Femur (tissue), 1 donor: Measurements from ENCODE around the gene TH.

Source experiments
- DNase-seq: peaks from one replicate; pipeline ENCODE4 v3.0.0-alpha.2; 2017

Gene TH

DNA sequence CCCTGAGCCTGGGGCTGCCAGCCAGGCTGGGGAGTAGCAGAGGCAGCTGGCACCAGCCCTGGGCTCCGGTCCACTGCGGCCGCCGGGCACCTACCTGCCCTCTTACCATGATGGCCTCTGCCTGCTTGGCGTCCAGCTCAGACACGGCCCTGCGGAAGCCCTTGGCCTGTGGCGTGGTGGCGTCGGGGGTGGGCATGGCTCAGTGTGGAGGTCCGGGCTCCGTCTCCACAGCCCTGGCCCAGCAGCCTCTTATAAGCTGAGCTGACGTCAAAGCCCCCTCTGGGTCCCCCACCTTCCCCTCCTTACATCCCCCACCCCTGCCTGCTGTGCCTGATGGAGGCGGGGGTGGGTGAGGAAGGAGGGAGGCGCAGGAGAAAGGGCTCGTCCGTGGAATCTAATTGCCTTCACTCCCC is at the start of gene TH:
TSS of gene TH (minus strand) at position 225 of the 413 bp plus-strand sequence. CDS start at position 196, 29 bp downstream.
- no peak for DNase-seq

DNA sequence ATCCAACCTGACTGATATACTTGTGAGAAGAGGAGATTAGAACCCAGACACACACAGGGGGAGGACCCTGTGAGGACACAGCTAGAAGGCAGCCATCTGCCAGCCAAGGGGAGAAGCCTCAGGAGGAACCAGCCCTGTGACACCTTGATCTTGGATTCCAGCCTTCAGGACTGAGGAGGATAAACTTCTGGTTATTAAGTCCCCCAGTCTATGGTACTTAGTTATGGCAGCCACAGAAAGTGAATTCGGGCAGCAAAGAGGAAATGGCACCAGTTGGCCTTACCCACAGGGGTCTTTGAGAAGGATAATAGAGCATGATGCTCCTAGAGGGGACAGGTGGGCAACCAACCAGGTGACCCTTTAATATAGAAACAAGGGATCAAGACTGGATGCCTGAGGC is 49.4 kb upstream of the TH start:
- no peak for DNase-seq

DNA sequence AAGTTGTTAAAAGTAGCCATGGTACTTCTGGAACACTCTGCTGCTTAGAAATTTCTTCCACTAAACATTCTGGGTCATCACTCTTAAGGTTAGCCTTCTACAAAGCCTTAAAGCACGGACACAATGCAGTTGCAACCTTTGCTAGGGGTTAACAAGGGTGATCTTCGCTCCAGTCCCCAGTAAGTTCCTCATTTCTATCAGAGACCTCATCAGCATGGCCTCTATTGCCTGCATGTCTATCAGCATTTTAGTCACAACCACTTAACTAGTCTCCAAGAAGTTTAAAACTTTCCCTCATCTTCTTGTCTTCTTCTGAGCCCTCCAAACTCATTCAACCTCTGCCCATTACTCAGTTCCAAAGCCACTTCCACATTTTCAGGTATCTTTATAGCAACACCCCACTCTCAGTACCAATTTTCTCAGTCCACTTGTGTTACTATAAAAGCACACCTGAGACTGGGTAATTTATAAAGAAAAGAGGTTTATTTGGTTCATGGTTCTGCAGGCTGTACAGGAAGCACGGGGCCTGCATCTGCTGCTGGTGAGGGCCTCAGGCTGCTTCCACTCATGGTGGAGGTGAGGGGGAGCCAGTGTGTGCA is 48.7 kb upstream of the TH start:
- DNase-seq = no peak

DNA sequence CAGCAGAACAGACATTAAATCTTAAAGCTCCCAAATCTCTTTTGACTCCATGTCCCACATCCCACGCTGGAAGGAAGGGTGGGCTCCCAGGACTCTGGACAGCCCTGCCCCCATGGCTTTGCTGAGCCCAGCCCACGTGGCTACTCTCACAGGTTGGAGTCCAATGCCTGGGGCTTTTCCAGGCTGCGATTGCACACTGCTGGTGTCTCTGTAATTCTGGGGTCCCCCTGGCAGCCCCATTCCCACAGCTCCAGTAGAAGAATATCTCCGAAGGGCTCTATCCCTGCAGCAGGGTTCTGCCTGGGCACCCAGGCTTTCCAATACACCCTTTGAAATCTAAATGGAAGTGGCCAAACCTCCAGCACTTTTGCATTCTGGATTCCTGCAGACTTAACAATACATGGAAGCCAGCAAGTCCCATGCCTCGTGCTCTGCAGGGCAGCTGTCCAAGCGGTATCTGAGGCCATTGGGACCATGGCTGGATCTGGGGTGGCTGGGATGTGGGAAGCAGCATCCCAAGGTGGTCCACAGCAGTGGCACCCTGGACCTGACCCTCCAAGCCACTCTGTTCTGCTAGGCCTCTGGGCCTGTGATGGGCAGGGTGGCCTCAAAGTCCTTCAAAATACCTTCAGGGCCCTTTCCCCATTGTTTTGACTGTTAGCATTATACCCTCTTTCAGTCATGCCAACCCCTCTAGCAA is 47.9 kb upstream of the TH start:
- no peak for DNase-seq

DNA sequence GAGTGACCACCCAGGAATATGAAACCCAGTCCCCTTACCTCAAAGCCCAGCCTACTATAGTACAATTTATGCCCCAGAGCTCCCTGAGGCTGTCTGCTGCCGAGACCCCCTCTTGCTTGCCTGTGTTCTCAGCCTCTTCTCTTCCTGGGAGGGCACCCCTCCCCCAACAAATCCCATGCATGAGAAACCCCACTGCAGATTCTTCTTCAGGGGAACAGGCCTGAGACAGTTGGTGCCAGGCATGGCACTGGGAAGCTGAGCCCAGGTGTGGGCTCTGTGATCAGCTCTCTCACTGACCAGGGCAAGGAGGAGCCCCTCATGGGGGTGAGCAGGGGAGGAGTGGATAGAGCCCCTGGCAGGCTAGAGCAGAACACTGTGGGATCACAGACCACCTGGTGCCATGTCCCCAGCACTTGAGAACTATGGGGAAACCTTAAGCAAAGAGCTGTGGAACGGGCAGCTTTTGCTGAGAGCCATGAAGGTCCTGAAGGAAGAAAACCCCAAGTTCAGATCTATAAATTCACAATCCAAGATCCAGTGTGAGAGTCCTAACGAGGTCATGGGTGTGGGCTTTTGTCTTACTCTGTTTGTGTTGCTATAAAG is 46.5 kb upstream of the TH start:
- no peak for DNase-seq

DNA sequence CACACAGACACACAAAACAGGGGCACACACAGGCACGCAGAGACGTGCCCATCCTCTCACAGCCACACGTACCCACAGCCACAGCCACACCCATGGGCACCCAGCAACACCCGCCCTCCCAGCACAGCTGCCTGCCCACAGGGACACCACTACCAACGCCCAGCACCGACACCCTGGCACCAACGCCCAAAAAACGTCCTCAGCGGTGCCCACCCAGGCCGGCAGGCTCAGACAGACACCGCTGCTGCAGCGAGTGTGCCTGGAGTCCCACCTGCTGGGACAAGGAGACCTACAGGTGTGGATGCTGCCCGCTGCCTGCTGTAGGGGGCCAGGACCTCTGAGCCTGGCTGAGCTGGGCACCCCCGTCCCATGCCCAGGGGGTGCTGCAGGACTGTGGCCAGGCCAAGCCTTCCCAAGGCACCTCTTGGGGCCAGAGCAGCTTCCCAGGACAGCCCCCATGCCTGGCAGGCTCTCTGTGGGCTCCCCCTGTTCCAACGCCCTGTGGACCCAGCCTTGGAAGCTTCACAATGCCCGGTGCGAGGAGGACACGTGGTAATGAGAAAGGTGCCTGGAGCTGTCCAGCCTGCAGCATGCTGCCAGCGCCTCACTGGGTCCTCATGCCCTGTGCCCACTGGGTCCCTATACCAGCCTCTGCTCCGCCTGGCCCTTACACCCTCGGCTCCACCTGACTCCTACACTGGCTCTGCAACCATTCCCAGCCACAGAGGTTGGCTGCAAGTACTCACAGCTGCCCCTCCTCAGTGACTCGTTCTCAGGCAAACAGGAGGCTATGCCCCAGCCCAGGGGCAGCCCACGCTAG is 45.8 kb upstream of the TH start:
- DNase-seq = no peak

DNA sequence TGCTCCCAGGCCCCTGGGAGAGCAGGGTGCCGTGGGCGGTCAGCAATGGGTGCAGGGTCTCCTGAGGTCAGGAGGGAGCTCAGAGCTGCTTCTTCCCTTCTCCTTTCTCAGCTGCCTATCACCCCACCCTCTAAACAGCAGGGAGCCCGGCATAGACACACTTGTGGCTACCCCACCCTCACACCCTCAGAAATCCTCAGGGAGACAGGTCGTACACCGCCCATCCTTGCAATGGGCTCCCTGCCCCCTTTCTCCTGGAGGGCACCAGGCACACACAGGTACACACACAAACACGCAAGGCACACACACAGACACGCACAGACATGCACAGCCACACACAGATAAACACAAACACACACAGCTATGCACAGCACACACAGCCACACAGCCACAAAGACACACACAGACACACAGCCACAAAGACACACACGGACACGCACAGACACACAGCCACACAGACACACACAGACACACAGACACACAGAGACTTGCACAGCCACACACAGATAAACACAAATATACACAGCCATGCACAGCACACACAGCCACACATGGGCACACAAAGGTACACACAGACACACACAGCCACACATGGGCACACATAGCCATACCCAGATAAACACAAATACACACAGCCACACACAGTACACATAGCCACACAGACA is 44.9 kb upstream of the TH start:
- no peak for DNase-seq

DNA sequence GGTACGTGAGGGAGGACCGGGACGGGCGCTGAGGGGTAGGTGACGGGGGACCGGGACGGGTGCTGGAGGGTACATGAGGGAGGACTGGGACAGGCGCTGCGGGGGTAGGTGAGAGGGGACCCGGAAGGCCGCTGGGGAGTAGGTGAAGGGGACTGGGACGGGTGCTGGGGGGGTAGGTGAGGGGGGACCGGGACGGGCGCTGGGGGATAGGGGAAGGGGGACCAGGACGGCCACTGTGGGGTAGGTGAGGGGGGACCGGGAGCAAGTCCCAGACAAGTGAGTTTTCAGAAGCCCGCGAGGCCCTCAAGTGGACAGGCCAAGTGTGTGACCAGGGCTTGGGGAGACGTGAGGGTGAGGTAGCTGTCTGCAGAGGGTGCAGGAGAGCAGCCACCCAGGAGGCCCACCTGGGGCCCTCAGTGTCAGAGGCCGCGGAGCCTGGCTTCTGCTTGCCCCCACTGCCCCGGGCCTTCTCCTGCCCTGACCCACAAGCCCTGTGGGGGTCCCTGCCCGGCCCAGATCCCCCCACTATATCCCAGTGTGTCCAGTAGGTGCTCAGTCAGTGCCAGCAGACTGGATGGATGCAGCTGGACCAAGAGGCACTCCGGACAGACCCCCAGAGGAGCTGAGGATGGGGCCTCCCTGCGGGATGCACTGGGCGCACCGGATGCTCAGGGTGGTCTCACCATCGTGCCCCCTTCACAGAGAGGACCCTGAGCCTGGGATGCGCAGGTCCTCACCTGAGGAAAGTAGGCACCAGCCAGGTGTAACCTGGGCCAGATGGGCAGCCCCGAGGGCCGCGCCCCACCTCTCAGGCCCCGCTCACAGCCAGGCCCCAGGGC is 44.2 kb upstream of the TH start:
- DNase-seq = no peak

DNA sequence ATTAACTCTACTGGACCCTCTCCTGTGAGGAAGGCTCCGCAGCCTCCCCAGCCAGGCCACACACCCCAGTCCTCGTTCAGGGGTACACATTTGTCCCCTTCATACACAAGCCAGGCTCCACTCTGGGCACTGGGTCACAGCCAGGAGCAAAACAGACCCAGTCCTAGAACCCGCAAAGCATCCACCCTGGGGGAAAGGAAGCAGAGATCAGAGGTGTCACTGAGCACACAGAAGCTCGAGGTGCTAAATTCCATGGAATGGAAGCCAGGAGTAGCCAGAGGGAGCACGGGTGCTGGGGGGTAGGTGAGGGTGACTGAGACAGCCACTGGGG is 43.6 kb upstream of the TH start:
- no peak for DNase-seq

DNA sequence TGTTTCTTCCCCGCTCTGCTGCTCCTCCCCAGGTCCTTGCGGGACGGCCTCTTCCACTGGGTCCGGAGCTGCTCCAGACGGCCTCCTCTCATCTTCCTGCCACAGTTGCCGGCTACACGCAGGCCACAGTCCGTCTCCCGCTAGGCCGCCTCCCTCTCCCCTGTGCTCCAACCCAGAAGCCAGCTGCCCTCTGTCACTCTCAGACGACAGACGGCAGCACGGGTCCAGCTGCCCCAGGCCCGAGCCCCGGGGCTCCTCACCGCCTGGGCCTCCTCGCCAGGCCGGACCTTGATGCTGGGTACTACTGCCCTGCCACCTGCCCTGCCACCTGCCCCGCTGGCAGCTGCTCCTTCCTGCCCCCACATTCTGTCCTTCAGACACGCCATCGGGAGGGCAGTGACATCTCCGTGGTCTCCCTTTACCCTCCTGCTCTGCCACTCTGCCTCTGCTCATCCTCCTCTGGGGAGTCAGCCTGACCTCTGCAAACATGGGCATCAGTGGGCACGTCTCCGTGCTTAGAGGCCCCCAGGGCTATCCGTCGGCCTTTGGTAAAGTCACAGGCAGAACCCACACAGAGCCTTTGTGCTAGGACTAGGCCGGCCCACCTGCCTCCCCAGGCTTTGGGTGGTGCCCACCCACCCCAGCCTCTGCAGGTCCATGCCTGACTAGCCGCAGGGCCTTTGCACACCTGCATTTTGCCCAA is 43.1 kb upstream of the TH start:
- DNase-seq = peak; percentile 44

DNA sequence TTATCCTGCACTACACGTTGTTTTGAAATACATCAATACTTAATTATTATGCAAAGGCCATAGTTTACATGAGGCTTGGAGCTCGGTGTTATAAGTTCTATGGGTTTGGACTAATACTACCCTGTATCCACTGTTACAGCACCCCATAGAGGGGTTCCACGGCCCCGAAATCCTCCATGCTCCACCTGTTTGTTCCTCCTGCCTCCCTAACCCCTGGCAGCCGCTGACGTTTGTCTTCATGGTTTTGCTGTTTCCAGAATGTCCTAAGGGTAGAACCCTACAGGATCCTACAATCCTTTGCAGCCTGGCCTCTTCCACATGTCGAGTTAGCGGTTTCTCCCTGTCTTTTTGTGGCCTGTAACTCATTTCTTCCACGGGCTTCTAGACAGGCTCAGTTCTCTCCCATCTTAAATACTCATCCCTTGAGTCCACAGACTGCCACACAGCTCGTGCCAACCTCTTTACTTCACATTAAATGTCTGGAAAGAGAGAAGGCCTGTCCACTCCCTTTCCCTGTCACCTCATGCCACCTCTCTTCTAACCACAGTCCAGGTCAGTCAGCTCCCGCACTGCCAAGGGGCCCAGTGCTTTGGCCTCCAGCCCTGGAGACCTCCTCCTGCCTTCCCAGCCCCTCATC is 42.4 kb upstream of the TH start:
- DNase-seq = peak; percentile 17

DNA sequence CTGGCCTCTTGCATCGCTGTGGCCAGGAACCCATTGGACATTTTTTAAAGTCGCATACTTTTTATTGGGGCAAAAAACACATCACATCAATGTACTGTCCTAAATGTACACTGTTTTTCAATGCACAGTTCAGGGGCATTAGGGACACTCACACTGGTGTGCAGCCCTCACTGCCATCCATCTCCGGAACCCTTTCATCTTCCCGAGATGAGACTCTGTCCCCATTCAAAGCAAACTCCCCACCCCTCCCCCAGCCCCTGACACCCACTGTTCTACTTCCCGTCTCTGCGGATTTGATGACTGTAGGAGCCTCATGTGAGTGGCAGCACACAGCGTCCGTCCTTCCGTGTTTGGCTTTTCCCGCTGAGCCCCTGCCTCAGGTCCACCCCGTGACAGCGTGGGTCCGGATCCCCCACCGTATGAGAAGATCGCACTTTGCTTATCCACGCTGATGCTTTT is 41.8 kb upstream of the TH start:
- peak; percentile 22 for DNase-seq

DNA sequence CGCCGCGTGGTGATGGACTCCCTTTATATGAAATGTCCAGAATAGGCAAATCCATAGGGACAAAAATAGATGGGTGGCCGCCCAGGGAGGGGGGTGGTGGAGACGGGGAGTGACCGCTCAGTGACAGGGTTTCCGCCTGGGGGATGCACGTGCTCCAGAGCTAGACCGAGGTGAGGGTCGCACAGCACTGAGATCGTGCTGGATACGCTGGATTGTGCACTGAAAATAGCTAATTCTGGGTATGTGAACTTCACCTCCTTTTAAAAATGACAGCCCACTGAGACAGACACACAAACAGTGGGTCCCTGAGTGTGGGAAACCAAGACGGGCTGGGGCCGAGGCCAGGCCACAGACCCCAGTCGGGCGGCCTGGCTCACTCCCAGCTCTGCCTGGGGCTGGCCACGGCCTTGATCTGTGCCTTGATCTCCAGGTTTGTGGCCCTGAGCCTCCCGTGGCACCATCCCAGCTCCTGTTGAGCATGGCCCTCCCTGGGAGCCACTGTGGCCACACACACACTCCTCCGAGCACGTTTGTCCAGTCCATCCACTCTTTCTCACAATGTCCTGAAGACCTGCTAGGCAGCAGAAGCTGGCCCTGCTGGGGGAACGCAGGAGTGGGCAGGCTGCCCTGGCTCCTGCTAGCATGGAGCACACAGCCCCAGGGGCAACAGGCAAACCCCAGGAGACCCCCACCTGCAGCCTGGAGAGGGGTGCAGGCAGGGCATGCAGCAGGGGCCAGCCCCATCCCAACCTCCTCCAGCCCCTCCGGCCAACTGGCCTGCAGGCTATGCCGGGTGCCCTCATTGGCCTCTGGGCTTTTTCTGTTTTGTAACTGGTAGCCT is 41.0 kb upstream of the TH start:
- peak; percentile 27 for DNase-seq

DNA sequence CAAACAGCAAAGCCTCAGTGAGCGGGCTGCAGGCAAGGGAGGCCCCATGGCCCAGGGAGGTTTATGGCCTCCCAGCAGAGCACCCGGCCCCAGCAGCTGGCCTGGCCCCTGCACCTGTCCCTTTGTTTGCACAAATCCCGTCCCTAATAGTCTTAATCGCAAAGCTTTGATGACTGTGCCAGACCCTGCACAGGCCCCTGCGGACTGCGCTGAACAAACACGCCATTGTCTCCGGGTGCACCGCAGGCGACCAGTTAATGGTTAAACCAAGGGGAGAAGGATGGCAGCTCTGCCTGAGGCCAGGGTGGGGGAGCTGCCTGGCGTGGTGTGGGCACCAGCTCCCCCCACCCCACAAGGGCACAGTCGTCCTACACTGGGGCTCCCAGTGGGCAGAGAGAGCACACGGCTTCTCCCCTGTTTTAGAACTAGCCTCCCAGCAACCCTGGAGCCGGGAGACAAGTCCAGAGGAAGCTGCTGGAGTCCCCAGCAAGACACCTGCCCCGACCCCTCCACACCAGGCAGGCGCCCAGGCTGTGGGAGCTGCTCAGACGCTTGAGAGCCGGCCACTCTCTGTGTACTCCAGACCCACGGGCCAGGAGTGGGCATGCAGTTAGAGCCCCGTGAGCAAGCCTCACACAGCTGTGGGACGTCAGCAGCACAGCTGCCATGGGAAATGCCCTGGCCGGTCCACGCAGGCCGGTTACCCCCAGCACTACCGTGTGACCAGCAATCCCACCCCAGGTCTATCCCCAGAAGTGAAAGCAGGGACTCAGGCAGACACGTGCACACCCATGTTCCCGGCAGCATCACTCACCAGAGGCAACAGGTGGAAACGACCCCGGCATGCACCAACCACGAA is 39.7 kb upstream of the TH start:
- peak; percentile 23 for DNase-seq

DNA sequence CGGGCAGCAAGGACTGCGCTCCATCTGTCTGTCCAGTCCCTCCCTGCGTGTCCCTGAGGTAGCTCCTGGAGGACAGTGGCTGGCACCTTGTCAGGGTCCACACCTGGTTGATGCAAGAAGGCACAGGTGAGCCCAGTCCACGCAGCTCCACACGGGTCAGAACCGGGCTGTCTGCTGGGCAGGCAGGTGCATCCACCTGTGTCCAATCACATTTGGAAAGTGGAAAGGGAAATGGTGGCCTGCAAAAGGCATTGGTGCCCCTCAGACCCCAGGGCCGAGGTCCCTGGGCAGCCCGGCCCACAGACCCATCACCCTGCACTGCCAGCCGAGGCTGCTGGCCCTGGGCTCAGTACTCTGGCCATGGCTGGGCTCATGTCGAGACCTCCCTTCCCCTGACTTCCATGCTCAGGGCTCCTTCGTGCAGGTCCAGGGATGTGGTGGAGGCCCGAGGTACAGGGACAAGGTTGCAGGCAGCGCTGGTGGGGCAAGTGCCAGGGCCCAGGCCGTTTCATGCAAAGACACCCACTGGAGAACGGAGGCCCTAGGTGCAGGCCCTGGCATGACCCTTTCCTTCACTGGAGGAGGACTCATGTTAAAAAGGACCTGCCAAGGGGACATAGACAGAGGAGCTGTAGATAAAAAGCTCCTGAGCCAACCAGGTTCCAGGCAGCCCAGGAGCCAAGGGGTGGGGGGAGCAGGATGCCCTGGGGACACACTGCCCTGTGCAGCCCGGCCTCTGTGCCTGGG is 38.9 kb upstream of the TH start:
- peak; percentile 15 for DNase-seq

DNA sequence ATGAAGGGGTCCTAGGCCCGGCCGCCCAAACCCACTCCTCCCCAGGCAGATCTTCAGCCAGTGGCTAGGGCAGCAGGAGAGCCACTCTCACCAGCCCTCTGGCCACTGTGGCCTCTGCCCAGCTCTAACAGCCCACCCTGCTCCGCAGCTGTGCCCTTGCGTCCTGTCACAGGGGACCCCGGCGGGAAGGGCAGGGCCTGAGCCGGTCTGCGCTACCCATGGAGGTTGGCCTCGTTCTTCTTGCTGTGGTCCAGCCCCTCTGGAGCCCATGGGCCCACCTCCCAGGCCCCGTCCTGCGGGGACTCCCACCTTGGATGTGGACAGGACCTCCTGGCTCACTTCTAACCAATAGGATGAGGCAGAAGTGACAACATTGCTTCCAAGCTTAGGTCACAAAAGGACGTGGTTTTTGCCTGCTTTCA is 38.3 kb upstream of the TH start:
- peak; percentile 11 for DNase-seq

DNA sequence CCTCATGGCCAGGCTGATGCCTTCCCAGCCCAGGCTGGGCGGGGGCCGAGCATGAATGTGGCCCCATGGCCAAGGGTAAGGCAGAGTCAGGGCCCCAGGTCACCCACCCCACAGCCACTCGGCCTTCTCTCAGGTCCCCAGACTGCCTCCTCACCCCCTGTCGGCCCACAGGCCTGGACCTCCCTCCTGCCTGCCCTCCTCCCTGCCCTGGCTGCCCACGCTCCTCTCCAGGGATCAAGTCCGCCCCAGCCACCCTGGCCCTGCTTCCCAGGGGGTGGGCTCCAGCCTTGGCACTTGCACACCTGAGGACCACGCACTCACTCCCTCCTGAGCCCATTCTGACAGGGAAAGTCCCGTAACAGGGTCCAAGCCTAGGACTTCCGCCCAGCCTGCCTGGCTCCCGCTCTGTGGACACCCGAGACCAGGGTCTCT is 37.8 kb upstream of the TH start:
- no peak for DNase-seq
